GM21576 (cell line): ENCODE results near the gene CIB2.

Experiments used
- ATAC-seq: cut with Tn5 transposase; IDR thresholded peaks from one replicate; pipeline ENCODE4 v1.9.1; 2021; ENCODE audit warnings: mild to moderate bottlenecking, moderate library complexity; ENCODE audit not compliant: unreplicated experiment

CIB2 gene

GRCh38 chr15:78069462-78070029, 61.7 kb downstream of the CIB2 start:
- ATAC-seq: no peak

GRCh38 chr15:78069052-78069414, 62.2 kb downstream of the CIB2 start:
- ATAC-seq: peak; percentile 8

GRCh38 chr15:78067328-78068228, 63.7 kb downstream of the CIB2 start:
- no peak for ATAC-seq

GRCh38 chr15:78065973-78066946, 65.0 kb downstream of the CIB2 start:
- ATAC-seq: peak; percentile 44

GRCh38 chr15:78065284-78065872, 65.9 kb downstream of the CIB2 start:
- ATAC-seq: no peak

- ATAC-seq: no peak
Measured at GRCh38 chr15:78064544-78064943, 66.7 kb downstream of the CIB2 start.

GRCh38 chr15:78063970-78064385, 67.3 kb downstream of the CIB2 start:
- no peak for ATAC-seq

- ATAC-seq: no peak
Measured at GRCh38 chr15:78063217-78063616, 68.0 kb downstream of the CIB2 start.

GRCh38 chr15:78061963-78062427, 69.2 kb downstream of the CIB2 start:
- no peak for ATAC-seq

- ATAC-seq: no peak
Measured at GRCh38 chr15:78060232-78060631, 71.0 kb downstream of the CIB2 start.

- no peak for ATAC-seq
Measured at GRCh38 chr15:78059110-78059839, 72.0 kb downstream of the CIB2 start.

- no peak for ATAC-seq
Measured at GRCh38 chr15:78058401-78058935, 72.8 kb downstream of the CIB2 start.

- no peak for ATAC-seq
Measured at GRCh38 chr15:78057803-78058202, 73.4 kb downstream of the CIB2 start.

- no peak for ATAC-seq
Measured at GRCh38 chr15:78056714-78057269, 74.5 kb downstream of the CIB2 start.

- ATAC-seq: no peak
Measured at GRCh38 chr15:78055919-78056713, 75.1 kb downstream of the CIB2 start.

- no peak for ATAC-seq
Measured at GRCh38 chr15:78054966-78055365, 76.3 kb downstream of the CIB2 start.
